Measurements from ENCODE around the gene SLC2A4RG.

DNA sequence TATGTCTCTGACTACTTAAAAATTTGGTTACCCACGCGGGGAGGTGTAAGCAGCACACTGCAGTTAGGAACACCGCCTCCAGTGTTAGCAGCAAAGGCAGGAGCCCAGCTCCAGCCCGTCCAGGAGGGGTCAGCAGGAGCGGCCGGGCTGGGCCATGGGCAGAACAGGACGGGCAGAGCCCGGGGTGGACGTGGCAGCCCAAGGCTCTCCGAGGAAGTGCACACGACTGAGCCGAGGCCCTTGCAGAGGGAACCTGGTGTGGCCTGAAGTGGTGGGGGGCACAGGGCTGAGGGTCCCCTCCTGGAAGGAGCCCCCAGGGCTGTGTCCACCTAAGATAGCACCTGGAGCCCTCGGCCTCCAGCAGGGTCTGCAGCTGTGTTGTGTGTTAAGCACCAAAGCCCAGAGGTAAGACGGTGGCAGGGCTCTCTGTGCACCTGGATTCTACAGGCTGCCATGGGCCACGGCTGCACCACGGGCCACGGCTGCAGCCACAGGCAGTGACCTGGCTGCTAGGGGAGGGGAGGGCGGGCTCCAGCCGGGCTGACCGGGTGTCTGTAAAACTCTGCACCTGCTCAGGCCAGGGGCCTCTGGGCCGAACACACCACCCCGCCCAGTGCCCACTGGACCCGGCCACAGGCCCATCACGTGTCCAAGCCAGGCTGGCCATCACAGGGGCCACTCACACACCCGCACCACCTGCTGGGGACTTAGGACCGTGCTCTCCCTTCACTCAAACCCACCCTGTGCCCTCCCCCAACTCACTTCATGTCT, 6.6 kb downstream of the SLC2A4RG start:
- TF ChIP-seq GATA2 (IDR thresholded peaks at IDR 0.05; ENCODE audit: low read depth, low read length): no peak
- no peak for TF ChIP-seq GATA3 (IDR thresholded peaks at IDR 0.05; ENCODE audit: low read depth, low read length)
